Right ventricle myocardium inferior (tissue), 1 donor: ENCODE measurements around the gene CASP7. TPM values are rescaled to one million over a fixed set of nuclear protein-coding genes. Genes with fewer than 3 reads are reported as not detected.
A peak's percentile ranks its signal among the peaks of the same experiment; 100 is the strongest.
"Not testable (repeated sequence)": the region's sequence is repeated elsewhere in the genome, so short reads cannot be mapped to it uniquely, and the experiment has no call there.

ENCODE experiments used
- ATAC-seq: fragments of 200-7000 bp; cut with Tn5 transposase; one replicate; pipeline ENCODE4 v1.9.1; 2020; ENCODE audit warnings: mild to moderate bottlenecking, moderate library complexity
- DNase-seq: peaks from one replicate; pipeline ENCODE4 v3.0.0; 2021; ENCODE audit errors: missing footprints
- intact Hi-C: fragments of 100-400 bp; cut with DNase I; formaldehyde crosslinking; loops from one replicate; pipeline ENCODE4 v1.11.0; 2022
- total RNA-seq: library from RNA; stranded (reverse); fragmentation: NEBNext Ultra II Directional; extraction: Animal tissue kit (Norgen Biotek cat#: 25700); gene quantifications from one replicate; pipeline ENCODE4 v1.2.1, GENCODE V29; 2021
- donor health status: DM: no; HTN: yes; CAD: no; lungs with severe emphysema.

The CASP7 gene
- total RNA-seq, 1 donor from 2014 or later: 13.8 TPM

GRCh38 chr10:113740850-113741249, 61.1 kb downstream of the CASP7 start:
- intact Hi-C loops: no loop called here
- ATAC-seq: no peak
- DNase-seq: no peak

GRCh38 chr10:113742466-113742865, 62.8 kb downstream of the CASP7 start:
- no peak for DNase-seq
- no peak for ATAC-seq
- intact Hi-C loops: no loop called here

- DNase-seq (no peak), ATAC-seq (no peak)
- intact Hi-C loops: no loop called here
Measured at GRCh38 chr10:113743594-113743993, 63.9 kb downstream of the CASP7 start.

GRCh38 chr10:113745374-113745773, 65.7 kb downstream of the CASP7 start:
- DNase-seq: no peak
- intact Hi-C loops: no loop called here
- ATAC-seq: no peak

GRCh38 chr10:113746217-113746957, 66.7 kb downstream of the CASP7 start:
- ATAC-seq: no peak
- intact Hi-C loops: no loop called here
- DNase-seq: no peak

GRCh38 chr10:113751181-113751732, 71.5 kb downstream of the CASP7 start, which contains the start of gene PLEKHS1:
Gene PLEKHS1, plus strand, starts transcription at chr10:113751682. Its CDS starts 3,596 bp downstream, at chr10:113755278.
- DNase-seq (no peak), ATAC-seq (no peak)
- intact Hi-C loops: no loop called here

GRCh38 chr10:113752553-113752952, 72.8 kb downstream of the CASP7 start:
- ATAC-seq (no peak), DNase-seq (no peak)
- intact Hi-C loops: no loop called here

DNA sequence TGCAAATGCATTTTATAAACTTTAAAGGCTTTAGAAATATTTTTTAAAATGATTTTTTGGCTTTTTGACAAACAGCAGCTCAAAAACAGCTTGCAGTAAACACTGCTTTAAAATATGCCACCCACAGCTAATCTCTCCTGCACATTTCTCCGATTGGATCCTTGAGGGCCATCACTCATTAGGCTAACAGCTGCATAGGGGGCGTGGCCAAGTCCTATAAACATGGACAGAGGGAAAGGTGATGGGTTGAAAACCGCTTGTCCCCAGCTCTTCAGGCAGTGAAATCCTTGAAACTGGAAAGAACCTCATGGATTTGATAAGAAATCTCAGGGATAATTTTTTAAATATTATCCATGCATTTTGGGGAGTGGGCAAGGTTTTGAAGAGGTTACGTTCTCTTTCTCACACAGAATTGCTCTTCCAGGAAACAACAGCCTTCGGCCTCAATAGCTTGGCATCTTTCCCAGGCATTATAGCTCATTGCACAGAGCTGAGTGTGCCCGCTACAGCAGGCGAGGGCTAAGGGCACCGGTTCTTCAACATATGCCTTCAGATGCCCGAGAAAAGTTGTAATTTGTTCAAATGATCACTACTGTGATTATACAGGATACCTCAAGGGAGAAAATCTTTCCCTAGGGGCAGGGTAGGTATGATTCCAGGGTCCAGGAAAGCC, 73.4 kb downstream of the CASP7 start:
- no peak for ATAC-seq
- intact Hi-C loops: no loop called here
- DNase-seq: no peak

GRCh38 chr10:113754125-113754524, 74.4 kb downstream of the CASP7 start:
- intact Hi-C loops: no loop called here
- DNase-seq: no peak
- ATAC-seq: no peak

DNA sequence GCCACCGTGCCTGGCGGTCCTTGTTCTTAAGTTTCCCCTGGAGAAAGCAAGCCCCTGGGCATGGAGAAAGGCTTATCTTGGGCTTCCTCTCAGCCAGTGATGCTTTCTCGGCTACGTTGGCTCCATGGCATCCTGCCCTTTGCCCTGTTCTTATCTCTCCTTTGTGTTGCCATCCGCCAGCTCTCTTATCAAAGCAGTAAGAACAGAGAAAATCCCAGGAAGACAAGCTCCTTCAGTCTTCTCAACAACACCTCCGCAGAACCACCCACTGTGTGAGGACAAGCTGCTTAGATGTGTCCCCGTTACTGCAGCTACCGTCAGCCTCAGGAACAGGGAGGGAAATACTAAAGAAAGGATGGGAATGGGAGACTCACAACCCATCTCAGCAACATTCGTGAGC, 75.1 kb downstream of the CASP7 start:
- DNase-seq (no peak), ATAC-seq (no peak)
- intact Hi-C loops: no loop called here

DNA sequence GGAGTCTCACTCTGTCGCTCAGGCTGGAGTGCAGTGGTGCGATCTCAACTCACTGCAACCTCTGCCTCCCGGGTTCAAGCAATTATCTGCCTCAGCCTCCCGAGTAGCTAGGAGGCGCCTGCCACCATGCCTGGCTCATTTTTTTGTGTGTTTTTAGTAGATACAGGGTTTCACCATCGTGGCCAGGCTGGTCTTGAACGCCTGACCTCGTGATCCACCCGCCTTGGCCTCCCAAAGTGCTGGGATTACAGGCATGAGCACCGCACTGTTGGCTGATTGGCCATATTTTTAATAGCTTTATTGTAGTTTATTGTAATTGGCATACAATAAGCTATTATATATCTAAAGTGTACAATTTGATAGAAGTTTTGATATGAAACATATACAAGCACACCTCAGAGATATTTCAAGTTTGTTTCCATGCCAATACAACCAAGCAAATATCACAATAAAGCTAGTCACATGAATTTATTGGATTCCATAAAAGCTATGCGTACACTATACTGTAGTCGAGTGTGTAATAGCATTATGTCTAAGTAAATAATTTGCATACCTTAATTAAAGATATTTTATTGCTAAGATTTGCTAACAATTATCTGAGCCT, 77.3 kb downstream of the CASP7 start:
- no peak for DNase-seq

GRCh38 chr10:113762083-113762482, 82.4 kb downstream of the CASP7 start:
- DNase-seq (no peak), ATAC-seq (no peak)
- intact Hi-C loops: no loop called here

More for the DNA sequence above, 77.3 kb downstream of the CASP7 start:
- intact Hi-C loops: no loop called here
- ATAC-seq: no peak

DNA sequence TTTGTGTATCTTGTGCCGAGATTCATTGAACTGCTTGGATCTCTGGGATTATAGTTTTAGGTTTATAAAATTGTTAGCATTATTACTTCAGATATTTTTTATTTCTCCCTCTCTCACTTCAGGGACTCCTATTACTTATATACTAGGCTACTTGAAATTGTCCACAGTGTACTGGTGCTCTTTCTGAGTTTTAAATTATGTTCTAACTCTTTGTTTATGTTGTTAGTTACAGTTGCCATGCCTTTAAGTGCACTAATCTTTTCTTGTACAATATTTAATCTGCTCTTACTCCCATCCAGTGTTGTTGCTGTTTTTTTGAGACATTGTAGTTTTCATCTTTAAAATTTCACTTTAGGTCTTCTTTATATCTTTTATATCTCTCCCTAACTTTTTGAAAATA, 84.9 kb downstream of the CASP7 start:
- ATAC-seq (no peak), DNase-seq (no peak)
- intact Hi-C loops: no loop called here

DNA sequence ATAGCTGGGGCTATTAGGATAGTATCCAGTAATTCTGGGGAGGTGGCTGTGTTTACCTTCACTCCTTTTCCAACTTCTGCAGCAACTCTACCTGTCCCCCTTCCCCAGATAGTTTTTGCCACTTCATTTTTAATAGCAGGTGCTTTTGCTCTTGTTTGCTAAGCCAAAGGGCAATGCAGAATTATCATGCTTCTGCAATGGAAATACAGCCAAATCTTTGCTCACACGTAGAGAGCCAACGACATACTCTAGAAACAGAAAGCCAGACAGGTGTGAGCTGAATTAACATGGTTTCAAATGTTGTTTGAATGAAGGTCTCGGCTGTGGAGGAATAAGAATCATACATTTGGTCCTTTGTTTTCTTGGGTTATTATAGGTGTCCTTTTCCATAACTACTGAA, 86.2 kb downstream of the CASP7 start:
- ATAC-seq (no peak), DNase-seq (no peak)
- intact Hi-C loops: no loop called here

DNA sequence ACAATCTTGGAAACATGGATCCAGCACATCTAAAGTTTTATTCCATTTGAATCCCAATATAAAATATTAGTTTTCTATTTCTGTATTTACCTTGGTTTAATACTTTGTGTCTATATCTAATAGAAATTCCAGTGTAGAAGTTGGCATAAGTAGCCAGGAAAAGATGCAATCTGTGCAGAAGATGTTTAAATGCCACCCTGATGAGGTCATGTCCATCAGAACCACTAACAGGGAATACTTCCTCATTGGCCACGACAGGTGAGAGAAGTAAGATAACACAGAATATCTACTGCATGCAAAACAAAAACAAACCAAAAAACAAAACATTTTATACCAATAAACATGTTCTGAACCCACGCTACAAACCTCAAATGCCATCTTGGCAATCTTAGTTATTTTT, 87.5 kb downstream of the CASP7 start:
- DNase-seq: no peak

GRCh38 chr10:113770346-113770745, 90.6 kb downstream of the CASP7 start:
- ATAC-seq (peak; percentile 39), DNase-seq (no peak)
- intact Hi-C loops: no loop called here

More for the DNA sequence above, 87.5 kb downstream of the CASP7 start:
- no peak for ATAC-seq
- intact Hi-C loops: no loop called here

- ATAC-seq, intact Hi-C loops, DNase-seq: not testable (repeated sequence)
Measured at GRCh38 chr10:113771131-113771530, 91.4 kb downstream of the CASP7 start.

DNA sequence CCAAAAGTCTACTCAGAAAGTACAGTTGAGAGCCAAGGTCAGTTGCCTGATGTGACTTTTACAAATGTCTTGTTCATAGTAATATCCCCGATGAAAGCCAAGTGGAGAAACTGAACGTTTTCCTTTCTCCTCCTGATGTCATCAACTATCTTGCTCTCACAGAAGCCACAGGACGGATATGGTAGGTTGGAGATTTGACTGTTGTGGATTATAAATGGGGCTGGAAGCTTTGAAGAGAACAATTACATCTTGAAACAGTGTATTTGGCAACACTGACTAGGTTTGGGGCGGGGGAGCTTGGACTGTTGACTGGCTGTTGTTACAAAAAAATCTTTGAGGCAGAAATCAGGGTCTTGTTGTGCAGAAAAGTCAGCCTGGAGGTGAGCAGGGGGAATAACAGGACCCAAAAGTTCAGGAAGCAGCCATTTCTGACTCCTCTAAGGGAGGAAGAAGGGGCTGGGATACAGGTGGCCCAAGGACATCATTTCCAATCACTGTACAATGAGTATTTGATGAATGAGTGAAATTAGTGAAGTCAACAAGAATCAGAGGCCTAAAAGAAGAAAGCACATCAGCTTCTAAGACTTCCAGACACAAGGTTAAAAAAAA, 96.1 kb downstream of the CASP7 start:
- ATAC-seq (no peak), DNase-seq (no peak)
- intact Hi-C loops: no loop called here

- intact Hi-C loops: no loop called here
- DNase-seq (no peak), ATAC-seq (no peak)
Measured at GRCh38 chr10:113776553-113776952, 96.8 kb downstream of the CASP7 start.
